Measurements from ENCODE around the gene THNSL1. TPM values are rescaled to one million over a fixed set of nuclear protein-coding genes. Genes with fewer than 3 reads are reported as not detected.

The THNSL1 gene
- polyA plus RNA-seq, 1 donor from 2014 or later = 5.1 TPM

DNA sequence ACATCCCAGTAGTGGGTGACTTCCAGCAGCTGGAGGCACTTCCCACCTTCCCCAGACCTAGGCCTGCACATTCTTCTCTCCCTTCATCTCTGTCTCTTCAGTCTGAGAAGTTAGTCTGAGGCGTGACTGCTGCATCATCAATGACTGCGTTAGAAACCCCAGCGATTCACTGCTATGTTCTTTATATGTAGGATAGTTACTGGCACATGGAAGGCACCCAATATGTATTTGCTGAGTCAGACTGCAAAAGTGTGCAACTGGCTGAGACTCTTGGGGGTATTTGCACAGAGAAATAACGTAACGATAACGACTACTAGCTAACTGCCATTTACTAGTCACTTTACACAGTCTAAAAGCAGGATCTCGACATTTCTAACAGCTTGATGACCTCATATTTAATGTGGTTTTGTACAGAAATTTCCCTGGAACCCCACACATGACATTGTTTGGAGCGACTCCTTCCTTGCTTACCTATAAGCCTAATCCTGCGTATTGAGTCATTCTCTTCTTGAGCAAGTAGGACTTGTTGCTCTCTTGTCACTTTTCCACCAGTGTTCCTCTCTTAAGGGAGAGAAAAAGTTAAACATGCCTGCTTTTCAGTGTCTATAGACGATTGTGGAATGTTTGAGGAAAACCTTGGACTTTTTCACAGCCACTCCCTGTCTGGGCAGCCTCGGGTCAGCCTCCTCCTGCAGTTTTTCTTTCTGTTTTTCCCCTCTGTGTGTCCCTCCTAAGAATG lies 45.5 kb downstream of the THNSL1 start:
- Histone ChIP-seq H3K27ac (ENCODE audit: low read length) (no peak overlapping the region), H4K20me1 (ENCODE audit: insufficient read depth) (no peaks in the 10 kb centered on the region), H2AFZ (ENCODE audit: low read depth, low read length) (no peak overlapping the region), H3K36me3 (ENCODE audit: insufficient read depth, low read length) (no peaks in the 10 kb centered on the region), H3K27me3 (ENCODE audit: insufficient read depth, low read depth, low read length) (no peaks in the 10 kb centered on the region), H3K9me3 (ENCODE audit: low read length) (no peaks in the 10 kb centered on the region), H3K9me2 (ENCODE audit: insufficient read depth, low read length) (no peaks in the 10 kb centered on the region), H3K4me2 (ENCODE audit: low read length) (no peak overlapping the region), H3K4me3 (ENCODE audit: low read length) (no peak overlapping the region), H3K9ac (ENCODE audit: low read length) (no peak overlapping the region), H3F3A (ENCODE audit: insufficient read depth, low read length, poor library complexity, severe bottlenecking) (no peaks in the 10 kb centered on the region), H3K79me2 (replicated peaks; ENCODE audit: insufficient read depth, low read length) (no peaks in the 10 kb centered on the region)
- no peak for TF ChIP-seq RAD21 (conservative IDR thresholded peaks at IDR 0.05)

DNA sequence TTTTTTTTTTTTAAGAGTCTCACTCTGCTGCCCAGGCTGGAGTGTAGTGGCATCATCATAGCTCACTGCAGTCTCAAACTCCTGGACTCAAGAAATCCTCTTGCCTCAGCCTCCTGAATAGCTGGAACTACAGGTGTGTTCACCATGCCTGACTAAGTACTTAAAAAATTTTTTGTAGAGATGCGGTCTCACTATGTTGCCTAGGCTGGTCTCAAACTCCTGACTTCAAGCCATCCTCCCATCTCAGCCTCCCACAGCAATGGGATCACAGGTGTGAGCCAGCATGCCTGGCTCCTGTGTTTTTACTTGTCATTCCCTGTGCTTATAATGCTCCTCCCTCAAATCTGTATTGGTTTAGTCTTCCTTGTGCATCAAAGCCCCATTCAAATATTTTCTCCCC lies 46.7 kb downstream of the THNSL1 start:
- Histone ChIP-seq H3K4me3 (ENCODE audit: low read length) (no peak overlapping the region), H4K20me1 (ENCODE audit: insufficient read depth) (no peaks in the 10 kb centered on the region), H3F3A (ENCODE audit: insufficient read depth, low read length, poor library complexity, severe bottlenecking) (no peaks in the 10 kb centered on the region), H2AFZ (ENCODE audit: low read depth, low read length) (no peak overlapping the region), H3K4me2 (ENCODE audit: low read length) (no peak overlapping the region), H3K36me3 (ENCODE audit: insufficient read depth, low read length) (no peaks in the 10 kb centered on the region), H3K9ac (ENCODE audit: low read length) (no peak overlapping the region), H3K27ac (ENCODE audit: low read length) (no peak overlapping the region), H3K9me3 (ENCODE audit: low read length) (no peaks in the 10 kb centered on the region), H3K79me2 (replicated peaks; ENCODE audit: insufficient read depth, low read length) (no peaks in the 10 kb centered on the region), H3K9me2 (ENCODE audit: insufficient read depth, low read length) (no peaks in the 10 kb centered on the region), H3K27me3 (ENCODE audit: insufficient read depth, low read depth, low read length) (no peaks in the 10 kb centered on the region)
- TF ChIP-seq EP300 (conservative IDR thresholded peaks at IDR 0.05; ENCODE audit: poor library complexity, severe bottlenecking) = no peak
- TF ChIP-seq CTCF (IDR thresholded peaks at IDR 0.05; ENCODE audit: poor library complexity, severe bottlenecking) = no peak
- no peak for TF ChIP-seq EZH2 (IDR thresholded peaks at IDR 0.05; ENCODE audit: borderline replicate concordance, insufficient read depth, low read length, poor library complexity, severe bottlenecking)
- no peak for TF ChIP-seq MXI1 (conservative IDR thresholded peaks at IDR 0.05; ENCODE audit: poor library complexity, severe bottlenecking)
- TF ChIP-seq REST (IDR thresholded peaks at IDR 0.05; ENCODE audit: borderline replicate concordance) = no peak
- no peak for TF ChIP-seq POLR2AphosphoS5 (IDR thresholded peaks at IDR 0.05)
- no peak for TF ChIP-seq SMC3 (conservative IDR thresholded peaks at IDR 0.05; ENCODE audit: poor library complexity)
- no peak for TF ChIP-seq TAF1 (IDR thresholded peaks at IDR 0.05; ENCODE audit: low read depth)
- TF ChIP-seq RAD21 (conservative IDR thresholded peaks at IDR 0.05) = no peak
